ENCODE data around the gene C2orf49.

Gene C2orf49

GRCh38 chr2:105377871-105378270 lies 40.5 kb downstream of the C2orf49 start:
- no peak for TF ChIP-seq CTCF (IDR thresholded peaks at IDR 0.05; ENCODE audit: insufficient read depth, low read depth, low read length, missing control alignments)
- no peak overlapping the region for H3K4me3 ChIP-seq (ENCODE audit: low read length)
- DNase-seq (ENCODE audit: low read depth) = no peak

DNA sequence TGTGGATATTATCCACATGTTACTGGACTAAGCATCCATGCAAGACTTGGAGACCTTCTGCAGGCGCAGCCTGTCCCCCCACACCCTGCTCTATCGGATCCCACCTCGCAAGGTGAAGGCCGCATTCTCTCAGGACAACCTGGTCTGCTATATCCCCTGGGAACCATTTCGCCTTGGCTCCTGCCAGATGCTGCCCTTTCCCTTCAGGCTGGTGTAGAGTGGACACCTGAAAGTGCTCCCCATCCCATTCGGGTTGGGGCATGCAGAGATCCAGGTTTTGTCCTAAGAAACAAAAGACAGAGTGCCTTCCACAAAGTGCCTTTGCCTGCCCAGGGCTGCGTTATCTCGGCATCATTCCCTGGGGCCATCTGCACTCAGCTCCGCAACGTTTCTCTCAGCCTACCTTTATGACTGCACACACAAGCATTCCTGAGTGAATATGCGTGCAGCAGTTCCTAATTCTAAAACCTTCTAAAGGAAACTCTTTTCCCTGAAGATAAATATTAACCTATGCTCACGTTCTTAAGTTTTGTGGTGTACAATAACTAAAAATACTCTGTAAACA lies 41.0 kb downstream of the C2orf49 start:
- H3K4me3 ChIP-seq (ENCODE audit: low read length) = no peak overlapping the region
- no peak for TF ChIP-seq CTCF (IDR thresholded peaks at IDR 0.05; ENCODE audit: insufficient read depth, low read depth, low read length, missing control alignments)
- DNase-seq (ENCODE audit: low read depth) = peak; percentile 49

DNA sequence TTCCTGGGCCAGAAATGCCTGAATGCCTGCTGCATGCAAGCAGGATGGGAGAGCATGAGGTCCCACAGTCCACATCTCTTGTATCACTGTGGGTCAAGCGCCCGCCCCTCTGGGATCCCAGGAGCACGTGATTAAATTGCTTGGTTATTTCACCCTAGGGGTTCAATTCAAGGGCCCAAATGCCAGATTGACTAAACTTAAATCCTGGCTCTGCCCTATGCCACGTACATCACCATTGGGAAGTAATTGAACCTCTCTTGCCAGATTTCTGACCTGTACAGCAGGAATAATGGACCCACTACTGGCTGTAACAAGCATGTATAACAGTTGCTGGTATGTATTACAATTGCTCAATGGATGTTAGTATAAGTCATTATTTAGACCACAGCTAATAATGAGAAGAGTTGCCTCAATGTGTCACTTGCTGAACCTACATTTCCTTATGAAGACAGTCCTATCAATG lies 41.6 kb downstream of the C2orf49 start:
- DNase-seq (ENCODE audit: low read depth) = no peak
- no peak for TF ChIP-seq CTCF (IDR thresholded peaks at IDR 0.05; ENCODE audit: insufficient read depth, low read depth, low read length, missing control alignments)
- H3K4me3 ChIP-seq (ENCODE audit: low read length) = no peak overlapping the region

GRCh38 chr2:105379741-105380186 lies 42.4 kb downstream of the C2orf49 start:
- TF ChIP-seq CTCF (IDR thresholded peaks at IDR 0.05; ENCODE audit: insufficient read depth, low read depth, low read length, missing control alignments) = no peak
- no peak for DNase-seq (ENCODE audit: low read depth)
- no peak overlapping the region for H3K4me3 ChIP-seq (ENCODE audit: low read length)

- no peak overlapping the region for H3K4me3 ChIP-seq (ENCODE audit: low read length)
- no peak for DNase-seq (ENCODE audit: low read depth)
- no peak for TF ChIP-seq CTCF (IDR thresholded peaks at IDR 0.05; ENCODE audit: insufficient read depth, low read depth, low read length, missing control alignments)
These were observed 43.2 kb downstream of the C2orf49 start for GRCh38 chr2:105380432-105381100.

DNA sequence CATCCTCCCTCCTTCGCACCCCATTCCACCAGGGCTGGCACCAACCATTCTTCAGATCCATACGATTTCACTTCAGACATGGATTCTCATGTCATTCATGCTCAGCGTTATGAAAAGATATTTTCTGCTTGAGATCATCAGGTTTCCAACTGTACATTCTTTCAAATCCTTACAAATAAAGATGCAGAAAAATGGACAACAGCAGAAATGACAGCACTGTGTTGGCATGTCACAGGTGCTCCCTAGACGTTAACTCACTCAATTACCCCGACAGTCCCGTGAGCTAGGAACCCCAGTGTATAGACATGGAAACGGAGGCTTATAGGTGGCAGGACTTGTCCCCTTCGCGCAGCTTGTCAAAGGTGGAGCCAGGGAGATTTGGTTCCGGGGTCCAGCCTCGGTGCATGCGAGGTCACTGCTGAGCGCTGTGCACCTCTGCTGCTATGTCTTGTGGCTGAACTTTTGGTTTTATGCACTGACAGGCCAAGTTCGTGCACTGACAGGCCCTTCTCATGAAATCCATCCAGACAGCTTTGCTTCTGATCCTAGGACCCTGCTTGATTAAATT lies 43.8 kb downstream of the C2orf49 start:
- no peak for TF ChIP-seq CTCF (IDR thresholded peaks at IDR 0.05; ENCODE audit: insufficient read depth, low read depth, low read length, missing control alignments)
- DNase-seq (ENCODE audit: low read depth) = no peak

More for the DNA sequence above, 43.8 kb downstream of the C2orf49 start:
- H3K4me3 ChIP-seq (ENCODE audit: low read length) = no peak overlapping the region

All from epithelial cell of esophagus (primary cell).